H1 (cell line): Measurements from ENCODE around the gene GGA3. TPM values are rescaled to one million over a fixed set of nuclear protein-coding genes. Genes with fewer than 3 reads are reported as not detected.

ENCODE experiments used
- ASH2L ChIP-seq: fragments of 200-600, 300-600 bp; sonication (generic); IDR thresholded peaks from one replicate; pipeline ENCODE4 v1.7.1; 2017; ENCODE audit warnings: low read length
- CHD2 ChIP-seq: IDR thresholded peaks from 2 replicates; pipeline ENCODE4 v1.6.1; 2012; ENCODE audit warnings: low read length, improper control_type of control experiment
- RAD21 ChIP-seq, 2 experiments: IDR thresholded peaks in 1 of 2; conservative IDR thresholded peaks in 1 of 2; 2 replicates each; pipeline ENCODE4 v1.6.1; 2011; ENCODE audit warnings: low read depth in 2 of 2, low read length in 2 of 2, improper control_type of control experiment in 1 of 2, inconsistent platforms in 1 of 2, mild to moderate bottlenecking in 1 of 2, moderate library complexity in 1 of 2
- SAP30 ChIP-seq: fragments of 300-600 bp; sonication (generic); IDR thresholded peaks from 2 replicates; pipeline ENCODE4 v1.7.1; 2012; ENCODE audit warnings: low read length, moderate library complexity, mild to moderate bottlenecking, inconsistent platforms; ENCODE audit not compliant: insufficient read depth, insufficient replicate concordance
- polyA plus RNA-seq, 7 experiments: library from polyadenylated mRNA; depleted of rRNA in 3 of 7; stranded (reverse) in 5 of 7; unstranded in 2 of 7; fragments of >200 nt in 5 of 7; fragments of 200-250 nt in 2 of 7; gene quantifications; 1 replicate in 5 of 7; 2 replicates in 1 of 7; 4 replicates in 1 of 7; pipeline versions ENCODE4 v1.2.1 to v1.2.3, GENCODE V29; 2011 to 2013; ENCODE audit warnings: missing spikeins in 2 of 7, mixed read lengths in 2 of 7
- total RNA-seq: library from RNA; stranded (reverse); fragmentation: NEBNext Ultra II Directional; extraction: Animal tissue kit (Norgen Biotek cat#: 25700); gene quantifications from 2 replicates; pipeline ENCODE4 v1.2.1, GENCODE V29; 2021
- TF ChIP-seq, protein P1 (sequence below): fragments of 300-600 bp; sonication (generic); IDR thresholded peaks from 2 replicates; pipeline ENCODE4 v1.7.1; 2012; ENCODE audit warnings: low read length, moderate library complexity, mild to moderate bottlenecking, inconsistent platforms; ENCODE audit not compliant: insufficient replicate concordance

The GGA3 gene
- total and polyA plus RNA-seq, 2 of the 8 experiments (the other 6 are each of a cell fraction or from before 2014, with no cell fraction given) = 40.6 to 60.0 TPM

GRCh38 chr17:75277664-75278071, 16.3 kb upstream of the GGA3 start (continued):
- no peak for TF ChIP-seq CHD2
- TF ChIP-seq SAP30 = no peak
- no peak for TF ChIP-seq RAD21 (IDR thresholded peaks at IDR 0.05 in 1 of 2, conservative IDR thresholded peaks at IDR 0.05 in 1 of 2; ENCODE audit: low read depth in 2 of 2, low read length in 2 of 2)
- TF ChIP-seq ASH2L = no peak
- TF ChIP-seq, protein P1, sequence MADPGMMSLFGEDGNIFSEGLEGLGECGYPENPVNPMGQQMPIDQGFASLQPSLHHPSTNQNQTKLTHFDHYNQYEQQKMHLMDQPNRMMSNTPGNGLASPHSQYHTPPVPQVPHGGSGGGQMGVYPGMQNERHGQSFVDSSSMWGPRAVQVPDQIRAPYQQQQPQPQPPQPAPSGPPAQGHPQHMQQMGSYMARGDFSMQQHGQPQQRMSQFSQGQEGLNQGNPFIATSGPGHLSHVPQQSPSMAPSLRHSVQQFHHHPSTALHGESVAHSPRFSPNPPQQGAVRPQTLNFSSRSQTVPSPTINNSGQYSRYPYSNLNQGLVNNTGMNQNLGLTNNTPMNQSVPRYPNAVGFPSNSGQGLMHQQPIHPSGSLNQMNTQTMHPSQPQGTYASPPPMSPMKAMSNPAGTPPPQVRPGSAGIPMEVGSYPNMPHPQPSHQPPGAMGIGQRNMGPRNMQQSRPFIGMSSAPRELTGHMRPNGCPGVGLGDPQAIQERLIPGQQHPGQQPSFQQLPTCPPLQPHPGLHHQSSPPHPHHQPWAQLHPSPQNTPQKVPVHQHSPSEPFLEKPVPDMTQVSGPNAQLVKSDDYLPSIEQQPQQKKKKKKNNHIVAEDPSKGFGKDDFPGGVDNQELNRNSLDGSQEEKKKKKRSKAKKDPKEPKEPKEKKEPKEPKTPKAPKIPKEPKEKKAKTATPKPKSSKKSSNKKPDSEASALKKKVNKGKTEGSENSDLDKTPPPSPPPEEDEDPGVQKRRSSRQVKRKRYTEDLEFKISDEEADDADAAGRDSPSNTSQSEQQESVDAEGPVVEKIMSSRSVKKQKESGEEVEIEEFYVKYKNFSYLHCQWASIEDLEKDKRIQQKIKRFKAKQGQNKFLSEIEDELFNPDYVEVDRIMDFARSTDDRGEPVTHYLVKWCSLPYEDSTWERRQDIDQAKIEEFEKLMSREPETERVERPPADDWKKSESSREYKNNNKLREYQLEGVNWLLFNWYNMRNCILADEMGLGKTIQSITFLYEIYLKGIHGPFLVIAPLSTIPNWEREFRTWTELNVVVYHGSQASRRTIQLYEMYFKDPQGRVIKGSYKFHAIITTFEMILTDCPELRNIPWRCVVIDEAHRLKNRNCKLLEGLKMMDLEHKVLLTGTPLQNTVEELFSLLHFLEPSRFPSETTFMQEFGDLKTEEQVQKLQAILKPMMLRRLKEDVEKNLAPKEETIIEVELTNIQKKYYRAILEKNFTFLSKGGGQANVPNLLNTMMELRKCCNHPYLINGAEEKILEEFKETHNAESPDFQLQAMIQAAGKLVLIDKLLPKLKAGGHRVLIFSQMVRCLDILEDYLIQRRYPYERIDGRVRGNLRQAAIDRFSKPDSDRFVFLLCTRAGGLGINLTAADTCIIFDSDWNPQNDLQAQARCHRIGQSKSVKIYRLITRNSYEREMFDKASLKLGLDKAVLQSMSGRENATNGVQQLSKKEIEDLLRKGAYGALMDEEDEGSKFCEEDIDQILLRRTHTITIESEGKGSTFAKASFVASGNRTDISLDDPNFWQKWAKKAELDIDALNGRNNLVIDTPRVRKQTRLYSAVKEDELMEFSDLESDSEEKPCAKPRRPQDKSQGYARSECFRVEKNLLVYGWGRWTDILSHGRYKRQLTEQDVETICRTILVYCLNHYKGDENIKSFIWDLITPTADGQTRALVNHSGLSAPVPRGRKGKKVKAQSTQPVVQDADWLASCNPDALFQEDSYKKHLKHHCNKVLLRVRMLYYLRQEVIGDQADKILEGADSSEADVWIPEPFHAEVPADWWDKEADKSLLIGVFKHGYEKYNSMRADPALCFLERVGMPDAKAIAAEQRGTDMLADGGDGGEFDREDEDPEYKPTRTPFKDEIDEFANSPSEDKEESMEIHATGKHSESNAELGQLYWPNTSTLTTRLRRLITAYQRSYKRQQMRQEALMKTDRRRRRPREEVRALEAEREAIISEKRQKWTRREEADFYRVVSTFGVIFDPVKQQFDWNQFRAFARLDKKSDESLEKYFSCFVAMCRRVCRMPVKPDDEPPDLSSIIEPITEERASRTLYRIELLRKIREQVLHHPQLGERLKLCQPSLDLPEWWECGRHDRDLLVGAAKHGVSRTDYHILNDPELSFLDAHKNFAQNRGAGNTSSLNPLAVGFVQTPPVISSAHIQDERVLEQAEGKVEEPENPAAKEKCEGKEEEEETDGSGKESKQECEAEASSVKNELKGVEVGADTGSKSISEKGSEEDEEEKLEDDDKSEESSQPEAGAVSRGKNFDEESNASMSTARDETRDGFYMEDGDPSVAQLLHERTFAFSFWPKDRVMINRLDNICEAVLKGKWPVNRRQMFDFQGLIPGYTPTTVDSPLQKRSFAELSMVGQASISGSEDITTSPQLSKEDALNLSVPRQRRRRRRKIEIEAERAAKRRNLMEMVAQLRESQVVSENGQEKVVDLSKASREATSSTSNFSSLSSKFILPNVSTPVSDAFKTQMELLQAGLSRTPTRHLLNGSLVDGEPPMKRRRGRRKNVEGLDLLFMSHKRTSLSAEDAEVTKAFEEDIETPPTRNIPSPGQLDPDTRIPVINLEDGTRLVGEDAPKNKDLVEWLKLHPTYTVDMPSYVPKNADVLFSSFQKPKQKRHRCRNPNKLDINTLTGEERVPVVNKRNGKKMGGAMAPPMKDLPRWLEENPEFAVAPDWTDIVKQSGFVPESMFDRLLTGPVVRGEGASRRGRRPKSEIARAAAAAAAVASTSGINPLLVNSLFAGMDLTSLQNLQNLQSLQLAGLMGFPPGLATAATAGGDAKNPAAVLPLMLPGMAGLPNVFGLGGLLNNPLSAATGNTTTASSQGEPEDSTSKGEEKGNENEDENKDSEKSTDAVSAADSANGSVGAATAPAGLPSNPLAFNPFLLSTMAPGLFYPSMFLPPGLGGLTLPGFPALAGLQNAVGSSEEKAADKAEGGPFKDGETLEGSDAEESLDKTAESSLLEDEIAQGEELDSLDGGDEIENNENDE = no peak
